ENCODE measurements around the gene PEX16.

PEX16 gene

GRCh38 chr11:45899448-45900174 is 18.1 kb downstream of the PEX16 start:
- TF ChIP-seq CTCF (IDR thresholded peaks at IDR 0.05; ENCODE audit: extremely low read depth, insufficient read depth, missing control alignments): no peak
- in situ Hi-C loops (cut with MboI; ENCODE audit: low pct_unique_long_range_greater_than_20kb, low sequenced_read_pairs, unreplicated experiment): no loop called here
- peak; percentile 93 for DNase-seq (ENCODE audit: low spot score)

- no peak for TF ChIP-seq CTCF (IDR thresholded peaks at IDR 0.05; ENCODE audit: extremely low read depth, insufficient read depth, missing control alignments)
- in situ Hi-C loops (cut with MboI; ENCODE audit: low pct_unique_long_range_greater_than_20kb, low sequenced_read_pairs, unreplicated experiment): no loop called here
- DNase-seq (ENCODE audit: low spot score): no peak
Observed at GRCh38 chr11:45899086-45899447, 18.6 kb downstream of the PEX16 start.

- no peak for DNase-seq (ENCODE audit: low spot score)
- no peak for TF ChIP-seq CTCF (IDR thresholded peaks at IDR 0.05; ENCODE audit: extremely low read depth, insufficient read depth, missing control alignments)
- in situ Hi-C loops (cut with MboI; ENCODE audit: low pct_unique_long_range_greater_than_20kb, low sequenced_read_pairs, unreplicated experiment): no loop called here
Observed at GRCh38 chr11:45897556-45897955, 20.1 kb downstream of the PEX16 start.

- DNase-seq (ENCODE audit: low spot score): no peak
- in situ Hi-C loops (cut with MboI; ENCODE audit: low pct_unique_long_range_greater_than_20kb, low sequenced_read_pairs, unreplicated experiment): no loop called here
- TF ChIP-seq CTCF (IDR thresholded peaks at IDR 0.05; ENCODE audit: extremely low read depth, insufficient read depth, missing control alignments): no peak
Observed at GRCh38 chr11:45896422-45896984, 21.2 kb downstream of the PEX16 start.

GRCh38 chr11:45895553-45896259 is 22.0 kb downstream of the PEX16 start:
- TF ChIP-seq CTCF (IDR thresholded peaks at IDR 0.05; ENCODE audit: extremely low read depth, insufficient read depth, missing control alignments): no peak
- DNase-seq (ENCODE audit: low spot score): no peak
- in situ Hi-C loops (cut with MboI; ENCODE audit: low pct_unique_long_range_greater_than_20kb, low sequenced_read_pairs, unreplicated experiment): no loop called here

GRCh38 chr11:45894555-45895247 is 23.0 kb downstream of the PEX16 start:
- no peak for DNase-seq (ENCODE audit: low spot score)
- in situ Hi-C loops (cut with MboI; ENCODE audit: low pct_unique_long_range_greater_than_20kb, low sequenced_read_pairs, unreplicated experiment): no loop called here
- no peak for TF ChIP-seq CTCF (IDR thresholded peaks at IDR 0.05; ENCODE audit: extremely low read depth, insufficient read depth, missing control alignments)

Data from GM13977 (cell line).